Dedifferentiated amniotic fluid mesenchymal stem cell (primary cell): ENCODE data around the gene TMEM183A.
A peak's percentile ranks its signal among the peaks of the same experiment; 100 is the strongest.

Source experiments
- DNase-seq: peaks from one replicate; pipeline ENCODE4 v3.0.0-alpha.2; 2016; ENCODE audit errors: extremely low spot score

TMEM183A gene

DNA sequence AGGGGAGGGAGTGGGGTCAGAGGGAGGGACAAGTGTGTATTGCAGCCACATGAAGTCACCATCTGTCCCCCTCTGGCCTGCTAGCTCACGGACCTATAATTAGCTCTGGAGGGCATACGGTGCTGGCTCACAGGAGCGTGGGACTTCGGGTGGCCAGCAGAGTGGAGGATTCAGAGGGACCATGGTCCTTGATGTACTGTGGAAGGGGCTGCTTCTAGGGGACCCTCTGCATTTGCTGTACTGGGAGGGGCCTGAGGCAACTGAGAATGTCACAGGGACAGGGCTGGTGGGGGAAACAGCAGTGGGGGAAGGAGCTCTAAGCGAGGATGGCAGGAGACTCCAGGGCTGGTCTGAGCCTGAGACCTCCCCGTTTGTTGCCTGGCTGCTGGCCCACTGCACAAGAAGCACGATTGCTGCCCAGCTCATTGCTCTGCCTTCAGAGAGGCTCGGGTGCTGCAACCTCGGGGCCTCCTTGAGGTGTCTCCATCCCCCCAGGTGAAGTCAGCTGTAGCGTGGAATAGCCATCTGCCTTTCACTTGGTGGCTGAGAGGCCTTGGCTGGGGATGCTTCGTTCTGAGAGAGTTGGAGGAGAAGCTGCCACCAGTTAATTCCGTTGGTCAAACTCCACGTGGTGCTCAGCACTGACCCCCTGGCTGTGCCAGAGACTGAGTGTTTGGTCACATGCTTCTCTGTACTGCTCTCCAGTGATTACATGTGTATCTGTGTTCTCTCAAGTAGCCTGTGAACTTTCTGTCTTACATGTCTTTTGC, 21.8 kb downstream of the TMEM183A start:
- DNase-seq: no peak

DNA sequence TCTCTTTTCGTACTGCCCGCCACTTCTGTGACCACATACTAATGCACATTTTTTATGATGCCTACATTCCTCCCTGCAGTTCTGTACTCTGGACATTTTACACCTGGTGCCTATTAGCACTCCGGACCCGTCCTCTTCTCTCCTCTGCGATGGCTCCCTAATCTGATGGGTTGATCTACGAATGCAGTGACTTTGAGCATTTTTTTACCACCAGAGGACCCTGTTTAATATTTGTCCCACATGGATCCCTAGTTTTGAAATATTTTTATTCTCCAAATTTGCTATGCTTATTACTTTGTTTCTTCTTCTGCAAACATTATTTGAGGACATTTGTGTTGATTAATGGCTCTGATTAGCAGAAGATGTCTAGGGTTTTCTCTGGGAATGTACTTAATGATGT, 24.3 kb downstream of the TMEM183A start:
- no peak for DNase-seq

DNA sequence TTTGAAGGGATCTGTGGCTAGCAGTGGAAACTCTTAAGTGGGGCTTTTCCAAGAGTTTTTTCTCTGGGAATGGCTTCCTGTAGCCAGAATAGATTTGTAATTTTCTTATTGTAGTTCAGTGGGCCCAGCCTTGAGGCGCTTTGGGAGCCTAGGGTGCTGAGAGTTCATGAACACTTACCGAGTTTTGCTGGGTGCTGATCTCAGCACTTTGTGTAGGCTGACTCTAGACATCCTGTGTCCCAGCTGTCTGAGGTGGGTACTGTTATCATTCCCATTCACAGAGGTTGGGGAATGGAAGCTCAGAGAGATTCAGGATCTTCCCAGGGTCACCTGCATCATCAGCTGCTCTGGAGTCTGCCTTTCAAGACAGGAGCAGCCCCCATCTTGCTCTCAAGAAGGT, 26.1 kb downstream of the TMEM183A start:
- no peak for DNase-seq

DNA sequence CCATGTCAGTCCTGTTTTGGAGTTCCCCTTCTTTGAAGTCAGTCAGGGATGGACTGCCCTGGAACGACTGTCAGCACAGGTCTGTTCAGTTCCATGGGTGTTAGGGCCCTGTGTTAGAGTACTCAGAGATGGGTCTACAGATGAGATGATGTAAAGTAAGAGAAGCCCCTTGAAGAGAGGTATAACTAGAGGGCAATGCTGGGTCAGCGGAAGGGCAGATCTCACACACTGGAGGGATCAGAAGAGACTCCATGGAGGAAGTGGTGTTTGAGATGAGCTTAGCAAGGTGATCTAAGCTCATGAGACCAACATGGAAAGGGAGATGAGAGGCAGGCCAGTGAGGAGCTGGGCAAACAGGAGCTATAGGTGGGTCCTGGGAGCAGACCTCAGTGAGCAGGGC, 26.7 kb downstream of the TMEM183A start:
- DNase-seq: no peak

DNA sequence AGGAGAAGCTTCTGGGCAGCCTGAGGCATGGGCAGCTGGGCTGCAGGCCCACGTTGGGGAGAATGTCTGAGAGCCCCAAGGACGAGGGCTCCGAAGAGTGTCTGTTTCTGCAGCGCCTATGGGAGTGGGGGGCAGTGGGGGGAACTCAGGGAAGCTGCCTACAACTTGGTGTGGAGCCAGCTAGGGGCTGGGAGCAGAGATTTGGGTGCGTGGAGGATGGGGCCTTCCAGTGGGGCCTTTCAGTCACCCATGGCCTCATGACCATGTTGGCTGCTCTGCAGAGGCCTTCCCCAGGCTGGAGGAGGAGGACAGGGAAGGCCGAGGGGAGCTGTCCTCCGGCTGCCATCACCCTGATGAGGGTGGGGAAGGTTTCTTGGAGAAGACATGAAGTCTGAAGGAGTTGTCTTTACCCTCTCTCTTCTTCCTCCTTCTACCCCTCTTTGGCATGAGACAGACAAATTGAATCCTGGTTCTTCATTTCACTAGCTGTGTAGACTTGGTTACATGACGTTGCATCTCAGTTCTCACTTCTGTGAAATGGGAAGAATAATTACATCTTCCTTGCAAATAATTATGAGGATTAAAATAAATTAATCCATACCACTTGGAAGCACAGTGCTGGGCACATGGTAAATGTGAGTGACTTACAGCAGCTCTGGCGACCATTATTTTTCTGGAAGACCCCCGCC, 27.4 kb downstream of the TMEM183A start:
- DNase-seq: no peak

DNA sequence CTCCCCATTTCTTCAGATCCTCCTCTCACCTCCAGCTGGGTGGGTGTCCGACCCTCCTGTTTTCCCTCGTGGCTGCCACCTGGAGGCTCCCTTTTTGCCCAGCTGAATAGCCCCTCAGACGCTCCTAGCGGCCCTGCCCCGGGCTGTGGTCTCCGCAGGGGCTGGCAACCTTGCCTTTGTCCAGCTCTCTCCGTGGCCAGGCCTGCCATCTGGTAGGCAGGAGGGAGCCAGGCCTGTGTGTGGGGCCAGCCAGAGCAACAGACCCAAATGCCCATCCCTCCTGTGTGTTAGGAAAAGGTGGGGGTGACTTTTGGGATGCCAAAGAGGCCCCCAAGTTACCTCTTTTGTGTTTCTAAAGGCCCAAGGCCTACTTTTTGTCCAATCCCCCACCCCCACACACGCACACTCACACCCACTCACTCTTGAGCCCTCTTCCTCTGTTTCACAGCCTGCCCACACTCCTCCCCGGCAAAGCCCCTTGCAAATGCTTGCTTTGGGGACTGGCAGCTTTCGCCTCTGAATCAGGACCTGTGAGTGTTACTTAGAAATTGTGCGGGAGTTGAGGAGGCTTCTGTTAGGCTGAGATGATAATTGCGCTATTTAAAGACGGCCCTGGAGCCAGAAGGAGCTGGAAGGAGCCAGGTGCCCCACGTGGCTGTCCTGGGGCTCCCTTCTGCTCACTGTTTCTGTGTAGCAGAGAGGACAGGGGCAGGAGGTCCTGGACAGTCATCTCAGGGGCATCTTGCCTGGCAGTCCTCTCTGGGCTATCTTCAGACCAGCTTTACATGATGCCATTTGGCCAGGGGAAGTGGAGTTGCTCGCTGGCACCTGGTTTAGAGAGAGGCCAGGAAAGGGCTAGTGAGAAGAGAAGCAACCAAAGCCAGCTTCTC, 28.2 kb downstream of the TMEM183A start:
- no peak for DNase-seq

DNA sequence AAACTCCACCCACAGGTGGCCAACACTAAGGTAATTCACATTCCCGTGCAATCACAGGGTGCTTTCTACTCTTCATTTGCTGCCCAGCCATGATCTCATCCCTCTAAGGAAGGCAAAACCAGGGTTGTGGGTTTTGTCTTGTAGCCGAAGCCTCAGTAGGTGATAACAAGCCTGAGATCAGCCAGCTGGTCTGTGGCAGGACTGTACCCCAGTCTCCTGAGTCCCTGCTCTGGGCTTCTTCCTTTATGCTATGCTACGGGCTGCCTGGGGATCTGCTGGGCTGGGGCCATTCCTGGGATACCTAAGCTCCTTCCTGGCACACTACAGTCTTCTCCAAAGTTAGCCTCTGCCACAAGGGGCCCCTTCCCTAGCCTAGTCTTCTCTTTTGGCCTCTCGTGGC, 29.0 kb downstream of the TMEM183A start:
- no peak for DNase-seq

DNA sequence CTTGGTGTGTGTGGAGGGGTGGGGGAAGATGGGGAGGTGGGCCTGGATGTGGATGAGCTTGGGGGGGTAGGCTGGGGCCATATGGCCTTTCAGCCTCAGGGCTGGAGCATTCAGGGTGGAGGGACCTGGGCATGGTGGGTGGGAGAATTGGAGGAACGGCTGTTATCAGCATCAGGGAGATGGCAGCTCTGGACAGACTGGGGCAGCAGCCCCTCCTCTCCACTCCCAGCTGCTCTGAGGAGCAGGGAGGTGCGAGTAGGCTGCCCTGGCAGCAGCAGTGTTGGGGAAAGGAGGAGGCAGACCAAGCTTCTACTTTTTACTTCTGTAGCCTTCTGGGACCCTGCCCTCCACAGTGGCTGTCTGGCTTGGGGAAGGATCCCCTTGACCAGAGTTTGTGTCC, 29.4 kb downstream of the TMEM183A start:
- DNase-seq: no peak

DNA sequence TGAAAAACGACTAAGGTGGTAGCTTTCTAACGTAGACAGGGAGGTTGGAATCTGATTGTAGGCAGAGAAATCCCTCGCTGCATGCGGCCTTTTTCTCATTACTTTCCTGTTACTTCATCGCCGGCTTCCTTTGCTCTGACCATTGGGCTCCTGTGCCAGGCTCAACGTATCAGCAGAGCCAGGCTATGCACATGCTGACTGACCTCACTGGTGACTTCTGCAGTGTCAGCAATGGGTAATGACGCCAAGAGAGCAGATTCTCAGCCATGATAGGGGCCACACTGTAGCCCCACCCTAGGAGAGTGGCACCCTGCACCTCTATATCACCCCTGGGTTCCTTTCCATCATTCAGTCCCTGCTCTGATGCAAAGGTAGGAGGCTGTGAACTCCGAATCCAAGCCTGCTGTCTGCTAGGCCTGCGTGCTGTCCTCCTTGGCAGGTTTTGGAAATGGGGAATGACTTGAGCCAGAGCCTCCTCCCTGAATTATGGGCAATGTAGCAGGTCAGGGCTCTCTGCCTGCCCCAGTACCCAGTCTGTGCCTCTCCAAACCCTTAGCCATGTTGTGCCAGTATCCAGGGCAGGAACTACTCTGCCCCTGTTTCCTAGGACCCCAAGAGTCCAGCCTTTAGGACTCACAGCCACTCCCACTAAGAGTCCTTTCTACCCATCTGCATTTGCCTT, 30.5 kb downstream of the TMEM183A start:
- no peak for DNase-seq

DNA sequence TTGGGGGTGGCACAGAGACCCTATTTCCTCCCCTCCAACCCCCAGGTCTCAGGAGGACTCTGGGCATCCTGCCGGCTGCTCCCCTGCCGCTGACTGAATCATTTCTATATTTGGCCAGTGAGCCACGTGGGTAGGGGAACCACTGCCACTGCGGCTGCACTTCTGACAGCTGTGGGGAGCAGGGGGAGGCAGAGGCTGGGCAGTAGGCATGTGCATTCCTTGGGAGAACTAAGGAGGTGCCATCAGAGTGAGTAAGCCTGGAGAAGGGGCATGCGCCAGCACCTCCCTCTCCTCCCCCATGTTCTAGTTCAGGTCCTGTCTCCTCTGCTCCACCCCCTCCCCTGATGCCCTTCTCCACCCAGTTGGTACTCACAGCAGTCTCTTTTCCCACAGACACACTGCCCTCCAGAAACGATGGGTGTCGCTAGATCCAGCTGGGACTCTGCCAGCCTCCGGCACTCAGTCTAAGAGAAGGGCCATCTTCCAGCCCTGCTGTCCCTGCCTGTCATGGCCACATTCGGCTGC, 31.1 kb downstream of the TMEM183A start:
- peak; percentile 53 for DNase-seq

DNA sequence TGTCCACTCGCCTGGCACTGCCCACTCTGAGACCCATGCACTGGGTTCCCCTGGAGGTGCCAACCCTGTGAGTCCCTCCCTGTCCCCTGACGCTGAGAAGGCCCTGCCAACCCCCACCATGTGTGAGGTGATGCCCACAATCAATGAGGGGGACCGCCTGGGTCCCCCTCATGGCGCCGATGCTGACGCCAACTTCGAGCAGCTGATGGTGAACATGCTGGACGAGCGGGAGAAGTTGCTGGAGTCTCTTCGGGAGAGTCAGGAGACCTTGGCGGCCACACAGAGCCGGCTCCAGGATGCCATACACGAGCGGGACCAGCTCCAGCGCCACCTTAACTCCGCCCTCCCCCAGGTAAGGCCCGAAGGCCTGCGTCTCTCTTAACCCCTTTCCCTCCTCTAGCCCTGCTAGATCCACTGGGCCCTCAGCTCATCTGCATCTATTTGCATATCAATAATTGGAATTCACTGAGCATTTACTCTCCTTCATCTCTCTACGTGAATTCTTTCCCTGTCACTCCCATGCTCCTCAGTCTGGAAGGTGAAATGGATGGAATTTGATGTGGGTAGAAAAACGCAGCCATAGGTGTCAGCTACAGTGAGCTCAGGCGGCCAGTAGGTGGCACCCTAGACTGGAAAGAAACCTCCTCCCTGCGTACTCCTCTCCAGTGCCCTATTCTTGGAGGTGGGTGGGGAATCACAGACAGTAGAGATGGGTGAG, 31.9 kb downstream of the TMEM183A start:
- DNase-seq: peak; percentile 47

DNA sequence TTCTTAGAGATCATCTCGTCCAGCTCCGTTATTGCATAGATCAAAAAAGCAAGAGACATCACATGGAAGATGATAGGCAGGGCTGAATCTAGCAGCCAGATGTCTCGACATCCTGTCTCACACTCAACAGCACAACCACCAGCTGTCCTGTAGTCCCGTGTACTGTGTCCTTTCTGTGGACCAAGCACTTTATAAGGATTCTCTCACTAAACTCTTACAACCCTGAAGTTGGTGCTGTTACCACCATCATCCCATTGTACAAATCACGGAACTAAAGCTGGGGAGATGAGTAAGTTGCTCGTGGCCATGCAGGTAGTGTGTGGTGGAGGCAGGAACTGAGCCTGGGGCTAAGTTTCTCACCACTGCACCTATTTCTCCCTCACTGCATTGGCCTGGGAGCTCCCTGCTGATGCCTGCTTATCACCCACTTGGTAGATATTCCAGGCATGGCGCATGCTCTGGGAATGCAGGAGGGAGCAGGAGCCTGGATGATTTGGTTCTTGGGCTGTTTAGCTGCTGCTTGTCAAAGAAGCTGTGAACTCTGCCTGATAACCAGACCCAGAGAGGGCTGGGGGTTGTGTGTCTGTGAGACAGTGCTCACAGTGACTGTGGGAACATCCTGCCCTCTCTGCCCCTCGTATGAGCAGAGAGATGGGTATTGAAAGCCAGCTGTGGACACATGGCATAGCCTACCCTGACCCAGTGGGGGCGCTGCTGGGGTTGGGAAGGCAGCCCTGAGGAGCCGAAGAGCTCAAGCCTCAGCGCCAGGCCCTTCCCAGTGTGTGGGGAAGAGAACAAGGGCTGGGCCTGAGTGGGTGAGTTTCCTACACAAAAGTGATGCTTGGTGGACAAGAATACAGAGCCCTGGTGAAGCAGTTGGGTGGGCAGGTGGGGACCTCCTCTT, 32.7 kb downstream of the TMEM183A start:
- no peak for DNase-seq

DNA sequence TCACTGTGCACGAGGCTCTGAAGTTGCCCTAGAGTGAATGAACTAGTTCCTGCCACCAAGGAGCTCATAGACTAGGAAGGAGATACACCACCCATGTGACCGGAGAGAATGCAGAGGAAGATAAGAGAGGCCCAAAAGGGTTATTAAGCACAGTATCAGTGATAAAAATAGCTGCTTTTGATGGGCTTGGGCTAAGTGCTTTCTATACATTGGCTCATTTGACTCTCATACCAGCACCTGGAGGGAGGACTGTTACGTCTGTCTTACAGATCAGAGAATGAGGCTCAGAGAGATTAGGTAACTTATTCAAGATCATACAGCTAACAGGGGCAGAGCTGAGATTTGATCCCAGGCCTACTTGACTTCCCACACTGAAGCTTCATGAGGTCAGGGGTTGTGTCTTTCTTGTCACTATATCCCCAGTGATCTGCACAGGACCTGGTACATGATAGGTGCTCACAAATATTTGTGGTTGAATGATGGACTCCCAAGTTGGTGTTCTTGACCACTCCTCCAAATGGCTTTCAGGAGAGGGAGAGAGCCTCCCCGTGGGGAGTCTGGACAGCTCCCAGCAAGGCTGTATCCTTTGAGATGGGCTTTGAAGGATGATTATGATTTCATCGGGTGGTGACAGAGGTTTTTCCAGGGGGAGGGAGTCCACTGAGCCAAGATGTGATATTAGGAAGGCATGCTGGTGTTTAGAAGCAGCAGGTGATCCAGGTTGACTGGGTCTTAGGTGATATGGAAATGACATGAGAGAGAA, 33.5 kb downstream of the TMEM183A start:
- DNase-seq: no peak

DNA sequence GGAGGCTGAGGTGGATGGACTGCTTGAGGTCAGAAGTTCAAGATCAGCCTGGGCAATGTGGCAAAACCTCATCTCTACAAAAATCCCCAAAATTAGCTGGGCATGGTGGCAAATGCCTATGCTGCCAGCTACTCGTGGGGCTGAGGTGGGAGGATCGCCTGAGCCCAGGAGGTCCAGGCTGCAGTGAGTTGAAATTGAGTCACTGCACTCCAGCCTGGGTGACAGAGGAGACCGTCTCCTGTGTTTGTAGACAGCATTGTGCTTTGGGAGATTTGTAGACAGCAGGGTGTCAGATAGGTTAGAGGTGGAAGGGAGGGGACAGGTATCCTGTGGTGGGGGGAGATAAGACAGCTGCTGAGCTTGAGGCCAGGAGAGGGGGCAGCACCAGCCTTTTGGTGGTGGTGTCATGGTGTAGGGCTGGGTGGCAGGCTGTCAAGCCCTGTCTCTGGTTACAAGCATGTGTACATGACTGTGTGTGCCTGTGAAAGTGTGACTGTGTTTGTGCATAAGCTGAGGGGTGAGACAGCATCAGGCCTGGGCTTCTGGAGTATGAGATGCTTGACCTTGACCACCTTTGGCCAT, 34.3 kb downstream of the TMEM183A start:
- no peak for DNase-seq

DNA sequence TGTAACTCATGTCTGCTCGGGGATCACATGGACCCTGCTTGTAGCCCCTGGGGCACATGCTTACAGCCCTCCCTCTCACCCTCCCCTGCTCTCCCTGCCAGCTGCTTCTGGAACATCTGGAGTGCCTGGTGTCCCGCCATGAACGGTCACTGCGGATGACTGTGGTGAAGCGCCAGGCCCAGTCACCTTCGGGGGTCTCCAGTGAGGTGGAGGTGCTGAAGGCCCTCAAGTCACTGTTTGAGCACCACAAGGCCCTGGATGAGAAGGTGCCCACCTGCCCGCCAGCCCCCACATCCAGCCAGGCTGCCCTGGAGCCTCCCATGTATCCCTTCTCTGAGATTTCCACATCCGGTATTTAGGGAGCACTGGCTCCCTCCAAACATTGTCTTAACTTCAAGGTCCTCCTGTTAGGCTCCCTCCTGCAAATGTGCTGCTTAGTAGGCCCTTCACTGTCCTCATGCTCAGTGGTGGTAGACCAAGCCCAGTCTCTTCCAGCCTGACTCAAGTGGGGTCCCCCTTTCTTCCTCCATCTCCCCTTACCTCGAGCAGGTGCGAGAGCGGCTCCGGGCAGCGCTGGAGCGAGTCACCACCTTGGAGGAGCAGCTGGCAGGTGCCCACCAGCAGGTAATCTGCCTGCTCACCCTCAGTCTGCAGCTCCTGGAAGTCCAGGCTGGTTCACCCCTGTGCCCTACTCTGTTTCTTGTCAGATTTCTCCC, 36.8 kb downstream of the TMEM183A start:
- DNase-seq: no peak

DNA sequence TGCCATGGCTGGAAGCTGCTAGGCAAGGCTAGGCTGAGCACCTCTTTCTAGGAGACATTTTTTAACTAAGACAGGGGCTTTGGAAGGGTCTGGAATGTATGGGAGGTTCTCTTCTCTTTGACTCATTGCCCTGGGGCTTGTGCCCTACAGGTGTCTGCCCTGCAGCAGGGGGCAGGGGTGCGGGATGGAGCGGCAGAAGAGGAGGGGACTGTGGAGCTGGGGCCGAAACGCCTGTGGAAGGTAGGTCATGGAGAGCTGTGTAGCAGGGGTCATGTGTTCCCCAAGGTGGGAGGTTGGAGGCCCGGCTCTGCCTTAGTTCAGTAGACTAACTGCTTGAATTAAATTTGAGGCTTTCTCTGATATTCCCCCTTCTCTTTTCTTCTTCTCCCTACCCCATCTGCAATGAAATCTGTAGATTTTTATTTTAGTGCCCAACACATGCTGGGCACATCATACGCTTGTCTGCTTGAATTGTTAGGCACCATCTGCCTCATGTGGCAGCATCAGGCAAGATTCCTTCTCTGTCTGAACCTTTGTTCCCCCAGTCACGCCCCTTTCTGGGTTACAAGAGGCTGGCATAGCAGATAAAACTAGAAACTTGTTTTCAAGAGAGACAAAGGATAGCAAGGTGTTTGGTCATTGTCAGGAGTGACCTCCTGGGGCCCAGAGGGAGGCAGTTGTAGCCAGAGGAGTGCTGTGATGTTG, 37.5 kb downstream of the TMEM183A start:
- DNase-seq: no peak

DNA sequence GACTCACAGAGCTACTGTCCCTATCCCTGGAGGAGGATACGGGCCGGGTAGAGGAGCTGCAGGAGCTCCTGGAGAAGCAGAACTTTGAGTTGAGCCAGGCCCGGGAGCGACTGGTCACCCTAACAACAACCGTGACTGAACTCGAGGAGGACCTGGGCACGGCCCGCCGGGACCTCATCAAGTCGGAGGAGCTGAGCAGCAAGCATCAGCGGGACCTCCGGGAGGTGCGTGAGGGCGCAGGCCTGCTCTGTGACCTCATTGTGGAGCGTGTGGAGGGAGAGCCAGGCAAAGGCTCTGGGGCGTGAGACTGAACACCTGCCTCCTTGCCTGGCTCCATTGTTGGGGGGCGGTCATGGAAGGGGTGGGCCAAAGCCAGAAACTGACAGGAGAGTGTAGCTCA, 38.2 kb downstream of the TMEM183A start:
- no peak for DNase-seq
